Erythroblast (primary cell): Measurements from ENCODE around the gene LCOR.

ENCODE experiments used
- GATA1 ChIP-seq: IDR thresholded peaks from 2 replicates; pipeline ENCODE4 v1.6.1; 2011; ENCODE audit warnings: low read depth, mild to moderate bottlenecking, control low read depth, low read length, moderate library complexity
- POLR2A ChIP-seq: IDR thresholded peaks from 2 replicates; pipeline ENCODE4 v1.6.1; 2011; ENCODE audit warnings: mild to moderate bottlenecking, low read length

DNA sequence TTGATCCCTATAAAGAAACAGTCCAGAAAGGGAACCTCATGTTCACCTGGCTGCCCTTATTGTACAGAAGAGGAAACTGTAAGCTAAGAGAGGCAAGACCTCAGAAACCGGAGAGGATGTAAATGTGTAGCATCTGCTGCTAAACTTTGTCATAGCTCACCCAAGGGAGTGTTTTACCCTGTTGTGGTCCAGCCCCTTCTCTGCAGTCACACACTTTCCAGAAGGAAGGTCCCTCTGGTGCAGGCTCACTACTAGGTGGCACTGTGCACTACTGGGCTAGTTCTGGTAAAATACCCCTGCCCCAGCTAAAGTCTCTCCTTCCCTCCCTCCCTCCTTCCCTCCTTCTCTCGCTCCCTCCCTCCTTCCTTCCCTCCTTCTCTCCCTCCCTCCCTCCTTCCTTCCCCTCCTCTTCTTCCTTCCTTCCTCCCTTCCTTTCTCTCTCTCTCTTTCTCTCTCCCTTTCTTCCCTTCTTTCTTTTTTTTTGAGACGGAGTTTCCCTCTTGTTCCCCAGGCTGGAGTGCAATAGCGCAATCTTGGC lies 42.5 kb upstream of the LCOR start:
- TF ChIP-seq POLR2A (no peak), GATA1 (no peak)
